Gastroesophageal sphincter (tissue), 3 donors: ENCODE results near the gene PDK3.

Source experiments
- CTCF ChIP-seq, 4 experiments: fragments of 200-600 bp in 2 of 4; fragments of 450-650 bp in 2 of 4; sonication (generic) in 1 of 4; IDR thresholded peaks; one replicate each; pipeline ENCODE4 v1.5.1; 2017 to 2019; ENCODE audit warnings: antibody characterized with exemption in 4 of 4, mild to moderate bottlenecking in 2 of 4, moderate library complexity in 2 of 4
- POLR2A ChIP-seq, 2 donors: fragments of 450-650 bp; IDR thresholded peaks; one replicate each; pipeline ENCODE4 v1.6.1; 2017; ENCODE audit warnings: antibody characterized with exemption in 2 of 2, mild to moderate bottlenecking in 2 of 2, moderate library complexity in 1 of 2
- POLR2AphosphoS5 ChIP-seq: sonication (generic); formaldehyde crosslinking; IDR thresholded peaks from one replicate; pipeline ENCODE4 v1.6.1; 2017; ENCODE audit warnings: antibody characterized with exemption

GRCh38 chrX:24550166-24550565 lies 85.1 kb downstream of the PDK3 start:
- TF ChIP-seq CTCF (IDR thresholded peaks at IDR 0.05), result no peak
- no peak for TF ChIP-seq POLR2A (IDR thresholded peaks at IDR 0.05)
- peak; percentile 29 for TF ChIP-seq POLR2AphosphoS5
